Skin epidermis (tissue), 12 donors: ENCODE measurements around the gene STAT5A.

ENCODE experiments used
- H3K27ac ChIP-seq, 21 experiments: fragments of 200-600 bp; sonication (generic) in 11 of 21; one replicate each; pipeline ENCODE4 v1.5.0; 2020; ENCODE audit warnings: mild to moderate bottlenecking in 3 of 21, inconsistent platforms in 2 of 21, moderate library complexity in 2 of 21
- H3K4me3 ChIP-seq, 7 experiments: fragments of 200-600 bp; sonication (generic) in 2 of 7; one replicate each; pipeline ENCODE4 v1.5.0; 2020; ENCODE audit warnings: inconsistent platforms in 2 of 7, mild to moderate bottlenecking in 2 of 7, moderate library complexity in 1 of 7

Gene STAT5A

GRCh38 chr17:42266918-42267766 lies 21.2 kb upstream of the STAT5A start:
- Histone ChIP-seq H3K27ac (peak overlapping the region in 3 of 21 experiments; percentile 18 to 37 (median 28)), H3K4me3 (no peak overlapping the region)

- peak overlapping the region in 1 of 21 experiments; percentile 12 for H3K27ac ChIP-seq
- no peak overlapping the region for H3K4me3 ChIP-seq
These were observed 20.1 kb upstream of the STAT5A start for GRCh38 chr17:42268236-42268635.

- H3K4me3 ChIP-seq: no peak overlapping the region
- peak overlapping the region in 1 of 21 experiments; percentile 69 for H3K27ac ChIP-seq
These were observed 18.1 kb upstream of the STAT5A start for GRCh38 chr17:42270170-42270535.

GRCh38 chr17:42270596-42270995 lies 17.7 kb upstream of the STAT5A start:
- Histone ChIP-seq H3K27ac (peak overlapping the region in 4 of 21 experiments; percentile 12 to 69 (median 27)), H3K4me3 (no peak overlapping the region)

- H3K27ac ChIP-seq: peak overlapping the region in 4 of 21 experiments; percentile 12 to 69 (median 22)
- H3K4me3 ChIP-seq: no peak overlapping the region
These were observed 17.1 kb upstream of the STAT5A start for GRCh38 chr17:42271006-42271778.

- peak overlapping the region in 5 of 21 experiments; percentile 11 to 96 (median 31) for H3K27ac ChIP-seq
- no peak overlapping the region for H3K4me3 ChIP-seq
These were observed 16.6 kb upstream of the STAT5A start for GRCh38 chr17:42271779-42272035.

- no peak overlapping the region for H3K4me3 ChIP-seq
- H3K27ac ChIP-seq: peak overlapping the region in 9 of 21 experiments; percentile 0 to 96 (median 31)
These were observed 16.0 kb upstream of the STAT5A start for GRCh38 chr17:42272162-42272907.

GRCh38 chr17:42273474-42274252 lies 14.6 kb upstream of the STAT5A start:
- H3K4me3 ChIP-seq: peak overlapping the region in 1 of 7 experiments; percentile 84
- H3K27ac ChIP-seq: peak overlapping the region in 7 of 21 experiments; percentile 0 to 96 (median 29)

GRCh38 chr17:42274253-42274542 lies 14.1 kb upstream of the STAT5A start:
- Histone ChIP-seq H3K27ac (peak overlapping the region in 3 of 21 experiments; percentile 94 to 96 (median 94)), H3K4me3 (peak overlapping the region in 1 of 7 experiments; percentile 84)

GRCh38 chr17:42274812-42275526 lies 13.3 kb upstream of the STAT5A start:
- Histone ChIP-seq H3K4me3 (peak overlapping the region; percentile 60 to 89 (median 79)), H3K27ac (peak overlapping the region in 19 of 21 experiments; percentile 75 to 96 (median 92))

- H3K27ac ChIP-seq: peak overlapping the region; percentile 71 to 96 (median 91)
- H3K4me3 ChIP-seq: peak overlapping the region; percentile 60 to 89 (median 79)
These were observed 12.6 kb upstream of the STAT5A start for GRCh38 chr17:42275527-42276358.

- Histone ChIP-seq H3K27ac (peak within 1 kb of the TSS; percentile 77 to 96 (median 93)), H3K4me3 (peak within 1 kb of the TSS; percentile 60 to 89 (median 80))
These were observed 12.0 kb upstream of the STAT5A start, which contains the start of gene STAT5B for GRCh38 chr17:42276359-42276608. Gene STAT5B, minus strand, starts transcription at chr17:42276391. Its CDS starts 44,264 bp downstream, at chr17:42232127.

- peak overlapping the region; percentile 60 to 89 (median 80) for H3K4me3 ChIP-seq
- H3K27ac ChIP-seq: peak overlapping the region; percentile 77 to 96 (median 93)
These were observed 11.5 kb upstream of the STAT5A start for GRCh38 chr17:42276609-42277341.

GRCh38 chr17:42277342-42277712 lies 11.0 kb upstream of the STAT5A start:
- Histone ChIP-seq H3K27ac (peak overlapping the region in 9 of 21 experiments; percentile 82 to 96 (median 94)), H3K4me3 (peak overlapping the region in 1 of 7 experiments; percentile 60)

- H3K4me3 ChIP-seq: no peak overlapping the region
- no peak overlapping the region for H3K27ac ChIP-seq
These were observed 8.3 kb upstream of the STAT5A start for GRCh38 chr17:42279776-42280630.

GRCh38 chr17:42281571-42282096 lies 6.7 kb upstream of the STAT5A start:
- no peak overlapping the region for H3K4me3 ChIP-seq

More at GRCh38 chr17:42281571-42282096, 6.7 kb upstream of the STAT5A start:
- no peak overlapping the region for H3K27ac ChIP-seq
